HUES6 (cell line): Measurements from ENCODE around the gene ST8SIA2.
A peak's percentile ranks its signal among the peaks of the same experiment; 100 is the strongest.

ENCODE experiments used
- H3K27ac ChIP-seq: 2 replicates; pipeline ENCODE4 v1.7.0; 2013; ENCODE audit warnings: low read depth, mild to moderate bottlenecking, low read length, inconsistent platforms
- H3K27me3 ChIP-seq: 2 replicates; pipeline ENCODE4 v1.6.1; 2013; ENCODE audit warnings: low read length; ENCODE audit not compliant: control insufficient read depth, insufficient read depth
- H3K36me3 ChIP-seq: 2 replicates; pipeline ENCODE4 v1.6.1; 2013; ENCODE audit warnings: low read length; ENCODE audit not compliant: control insufficient read depth, insufficient read depth
- H3K4me1 ChIP-seq: 2 replicates; pipeline ENCODE4 v1.6.1; 2013; ENCODE audit warnings: low read length; ENCODE audit not compliant: control insufficient read depth, insufficient read depth
- H3K4me3 ChIP-seq: 2 replicates; pipeline ENCODE4 v1.5.1; 2013; ENCODE audit warnings: low read depth, low read length
- H3K9ac ChIP-seq: one replicate; pipeline ENCODE4 v1.6.1; 2013; ENCODE audit warnings: mild to moderate bottlenecking, low read length
- H3K9me3 ChIP-seq: 2 replicates; pipeline ENCODE4 v1.6.1; 2013; ENCODE audit warnings: low read depth, low read length; ENCODE audit not compliant: control insufficient read depth, insufficient read depth

Gene ST8SIA2

DNA sequence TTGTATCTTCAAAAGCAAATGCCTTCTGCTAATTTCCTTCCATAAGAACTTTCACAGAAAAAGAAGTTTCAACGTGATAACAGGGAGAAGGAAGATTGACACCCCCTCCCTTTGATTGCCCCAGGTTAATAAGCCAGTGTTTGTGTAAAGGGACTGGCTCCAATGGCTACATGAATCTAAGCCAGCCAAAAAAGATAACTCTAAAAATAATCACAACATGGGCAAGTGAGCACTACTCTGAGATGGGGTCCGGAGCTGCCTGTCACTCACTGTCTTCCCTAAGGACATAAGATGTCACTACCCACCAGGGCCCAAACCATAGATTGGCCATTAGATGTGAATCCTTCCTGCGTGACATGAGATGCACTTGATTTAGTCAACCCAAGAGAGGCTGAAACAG, 17.6 kb upstream of the ST8SIA2 start:
- Histone ChIP-seq H3K27me3 (no peaks in the 10 kb centered on the region; the same call in 1 of the 2 replicates), H3K9me3 (peaks cover 4% of the 10 kb centered on the region; the same call in 1 of the 2 replicates), H3K36me3 (no peaks in the 10 kb centered on the region), H3K4me3 (no peak overlapping the region), H3K9ac (no peak overlapping the region), H3K27ac (no peak overlapping the region), H3K4me1 (no peaks in the 10 kb centered on the region)

DNA sequence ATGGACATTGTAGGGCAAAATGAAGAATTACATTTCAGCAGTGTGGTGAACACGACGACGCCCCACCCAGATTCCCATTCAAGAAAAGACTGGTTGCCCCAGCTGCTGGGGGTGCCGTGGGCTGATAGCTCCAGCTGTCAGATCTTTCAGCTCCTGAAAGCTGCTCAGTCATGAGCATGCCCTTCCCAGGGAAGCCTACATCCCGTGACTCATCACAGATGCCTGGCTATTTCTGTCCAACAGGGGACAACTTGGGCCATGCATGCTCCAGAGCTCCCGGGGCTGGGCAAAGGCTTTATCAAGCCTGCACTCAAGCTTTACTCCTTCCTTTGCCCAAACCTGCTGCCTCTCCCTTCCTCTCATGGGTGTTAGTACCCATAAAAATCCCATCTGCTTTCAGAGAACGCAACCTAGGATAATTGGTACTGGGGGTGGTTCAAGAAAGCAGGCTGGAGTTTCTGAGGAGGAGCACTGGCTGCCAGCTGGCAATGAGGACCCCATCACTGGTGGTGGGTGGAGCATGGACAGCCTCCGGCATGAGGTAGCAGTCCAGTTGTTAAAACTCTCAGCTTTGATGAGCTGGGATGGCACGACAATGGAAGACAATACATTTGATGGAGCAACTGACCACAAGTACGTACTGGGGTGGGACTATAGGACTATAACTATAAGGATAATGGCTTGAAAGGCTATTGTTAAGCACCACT, 16.4 kb upstream of the ST8SIA2 start:
- Histone ChIP-seq H3K27ac (no peak overlapping the region), H3K36me3 (no peaks in the 10 kb centered on the region), H3K4me3 (no peak overlapping the region), H3K27me3 (no peaks in the 10 kb centered on the region; the same call in 1 of the 2 replicates), H3K9ac (no peak overlapping the region), H3K9me3 (peaks cover 4% of the 10 kb centered on the region; the same call in 1 of the 2 replicates), H3K4me1 (no peaks in the 10 kb centered on the region)

DNA sequence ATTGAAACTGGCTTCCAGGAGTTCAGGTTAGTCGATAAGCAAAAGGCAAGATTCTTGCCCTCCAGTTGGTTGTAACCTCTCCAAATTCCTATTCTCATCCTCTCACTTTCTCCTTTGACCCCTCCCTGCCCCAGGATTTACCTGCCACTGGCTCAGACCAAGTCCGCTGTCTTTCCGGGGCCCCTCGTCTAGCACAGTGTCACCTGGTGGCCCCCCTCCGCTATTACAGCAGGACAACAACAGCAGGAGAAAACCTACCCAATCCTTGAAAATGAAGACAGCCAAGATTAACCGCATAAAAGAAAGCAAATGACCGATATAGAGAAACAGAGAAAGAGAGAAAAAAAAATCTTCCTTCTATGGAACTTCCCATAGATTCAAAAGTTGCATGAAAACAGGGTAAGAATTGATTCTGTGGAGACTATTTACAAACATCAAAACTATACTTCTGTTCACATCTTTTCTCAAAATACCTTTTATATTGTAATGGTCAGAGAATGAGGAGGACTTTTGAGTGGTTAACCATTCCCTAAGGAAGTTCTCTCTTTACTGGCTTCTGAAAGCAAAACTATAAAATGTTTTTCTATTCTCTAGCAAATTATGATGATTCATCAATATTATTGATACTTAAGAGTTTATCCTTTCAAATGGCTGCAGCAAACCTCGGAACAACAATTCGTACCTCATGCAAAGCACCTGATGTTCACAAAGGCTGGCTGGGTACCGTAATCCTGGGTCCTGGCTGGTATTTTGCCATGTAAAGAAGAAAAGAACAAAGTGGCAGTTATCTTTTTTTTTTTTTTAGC, 10.0 kb upstream of the ST8SIA2 start:
- H3K9ac ChIP-seq = no peak overlapping the region
- no peaks in the 10 kb centered on the region for H3K27me3 ChIP-seq
- no peak overlapping the region for H3K4me3 ChIP-seq
- H3K36me3 ChIP-seq = no peaks in the 10 kb centered on the region
- no peak overlapping the region for H3K27ac ChIP-seq
- H3K9me3 ChIP-seq = peaks cover 4% of the 10 kb centered on the region; the same call in 1 of the 2 replicates
- H3K4me1 ChIP-seq = peaks cover 14% of the 10 kb centered on the region; the same call in 1 of the 2 replicates

DNA sequence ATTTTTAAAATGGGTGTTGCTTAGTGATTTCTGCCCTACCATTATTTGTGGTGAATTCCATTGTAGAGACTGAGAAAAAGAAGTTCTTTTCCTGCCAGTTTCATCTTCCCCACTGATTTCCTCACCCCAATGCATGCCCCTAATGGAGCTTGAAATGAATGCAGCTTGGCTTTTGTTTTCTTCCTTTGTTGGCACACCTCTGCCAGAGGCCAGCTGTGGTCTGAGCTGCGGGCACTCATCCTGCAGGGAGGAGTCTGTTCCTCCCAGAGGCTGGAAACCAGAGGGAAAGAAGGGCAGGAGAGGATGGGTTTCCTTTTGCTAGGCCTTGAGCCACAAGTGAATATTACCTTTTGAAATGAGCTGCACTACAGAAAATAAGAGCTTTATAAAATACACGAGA, 9.3 kb upstream of the ST8SIA2 start:
- Histone ChIP-seq H3K9ac (no peak overlapping the region), H3K36me3 (no peaks in the 10 kb centered on the region), H3K27me3 (no peaks in the 10 kb centered on the region), H3K9me3 (peaks cover under 1% of the 10 kb centered on the region; the same call in 1 of the 2 replicates), H3K4me1 (peaks cover 14% of the 10 kb centered on the region; the same call in 1 of the 2 replicates), H3K27ac (no peak overlapping the region), H3K4me3 (no peak overlapping the region)

DNA sequence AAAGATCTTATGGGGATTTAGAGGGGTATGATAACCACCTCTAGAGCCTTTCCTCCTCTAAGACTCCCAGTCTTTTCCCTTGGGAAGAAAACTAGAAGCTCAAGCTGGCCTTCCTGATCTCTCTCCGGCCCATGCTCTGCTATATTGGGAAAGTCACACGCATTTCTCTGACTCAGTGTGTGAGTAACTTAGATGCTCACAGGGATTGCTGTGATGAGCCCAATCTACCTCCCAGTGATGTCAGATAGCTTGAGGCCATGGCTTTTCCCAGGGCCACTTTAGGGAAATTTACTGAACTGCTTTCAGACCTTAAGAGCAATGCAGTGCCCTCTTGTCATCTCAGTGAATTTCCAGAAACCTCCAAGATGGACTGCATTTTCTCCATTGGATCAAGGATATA, 8.6 kb upstream of the ST8SIA2 start:
- H3K9me3 ChIP-seq = no peaks in the 10 kb centered on the region
- no peak overlapping the region for H3K27ac ChIP-seq
- no peaks in the 10 kb centered on the region for H3K27me3 ChIP-seq
- H3K36me3 ChIP-seq = no peaks in the 10 kb centered on the region
- no peak overlapping the region for H3K4me3 ChIP-seq
- H3K4me1 ChIP-seq = peaks cover 14% of the 10 kb centered on the region; the same call in 1 of the 2 replicates
- no peak overlapping the region for H3K9ac ChIP-seq

DNA sequence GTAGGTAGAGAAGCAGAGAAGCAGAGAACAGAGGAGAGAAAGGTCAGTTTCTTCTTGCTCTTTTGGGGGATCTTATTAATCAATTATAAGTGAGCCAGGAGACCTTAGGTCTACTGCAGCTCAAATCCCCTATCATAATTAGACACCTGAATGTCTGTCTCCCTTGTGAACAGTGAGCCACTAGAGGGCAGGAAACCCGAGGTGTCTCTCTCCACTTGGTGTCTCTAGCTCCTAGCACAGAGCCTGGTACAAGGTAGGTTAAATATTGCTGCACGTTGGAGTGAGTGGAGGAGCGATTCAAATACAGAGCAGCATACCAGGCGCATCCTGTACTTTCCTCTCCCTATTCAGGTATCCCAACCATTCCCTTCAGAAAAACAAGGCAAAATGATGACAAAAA, 2.0 kb upstream of the ST8SIA2 start:
- peaks cover 24% of the 10 kb centered on the region for H3K4me1 ChIP-seq
- H3K27ac ChIP-seq = no peak overlapping the region
- H3K4me3 ChIP-seq = peak overlapping the region; percentile 94; the same call in 1 of the 2 replicates
- no peak overlapping the region for H3K9ac ChIP-seq
- H3K27me3 ChIP-seq = peaks cover 45% of the 10 kb centered on the region
- H3K9me3 ChIP-seq = no peaks in the 10 kb centered on the region
- no peaks in the 10 kb centered on the region for H3K36me3 ChIP-seq

DNA sequence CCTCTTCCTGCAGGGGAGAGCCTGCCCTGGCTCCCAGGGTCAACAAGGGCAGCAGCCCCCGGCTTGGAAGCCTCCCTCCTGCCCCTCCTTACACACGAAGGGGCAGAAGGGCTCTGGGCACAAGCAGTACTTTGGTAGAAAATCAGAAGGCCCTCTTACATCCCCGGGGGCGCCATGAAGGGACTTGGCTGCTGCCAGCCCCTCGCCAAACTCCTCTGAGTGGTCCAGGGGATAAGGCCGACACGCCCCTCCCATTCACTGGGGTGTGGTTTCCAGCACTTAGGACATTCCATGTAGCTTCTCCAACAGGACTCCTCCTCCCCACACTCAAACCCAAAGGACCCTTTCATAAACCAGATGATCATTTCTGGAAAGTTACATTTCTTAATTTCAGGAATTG, 1.2 kb upstream of the ST8SIA2 start:
- Histone ChIP-seq H3K27me3 (peaks cover 45% of the 10 kb centered on the region), H3K36me3 (no peaks in the 10 kb centered on the region), H3K27ac (no peak overlapping the region)

DNA sequence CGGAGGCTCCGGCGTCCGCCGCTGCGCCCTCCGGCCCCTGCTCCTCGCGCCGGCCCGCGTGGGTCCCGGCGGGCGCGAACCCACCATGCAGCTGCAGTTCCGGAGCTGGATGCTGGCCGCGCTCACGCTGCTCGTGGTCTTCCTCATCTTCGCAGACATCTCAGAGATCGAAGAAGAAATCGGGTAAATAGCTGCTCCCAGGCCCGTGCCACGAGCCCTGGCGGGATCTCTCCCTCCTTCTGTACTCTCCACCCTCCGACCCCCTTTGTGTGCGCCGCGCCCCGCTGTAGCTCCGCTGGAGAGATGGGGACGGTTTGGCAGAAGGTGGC, 263 bp downstream of the ST8SIA2 start:
- H3K4me3 ChIP-seq = peak overlapping the region; percentile 94

More for the DNA sequence above, 1.2 kb upstream of the ST8SIA2 start:
- Histone ChIP-seq H3K4me1 (peaks cover 25% of the 10 kb centered on the region), H3K4me3 (peak overlapping the region; percentile 94), H3K9me3 (no peaks in the 10 kb centered on the region), H3K9ac (no peak overlapping the region)

DNA sequence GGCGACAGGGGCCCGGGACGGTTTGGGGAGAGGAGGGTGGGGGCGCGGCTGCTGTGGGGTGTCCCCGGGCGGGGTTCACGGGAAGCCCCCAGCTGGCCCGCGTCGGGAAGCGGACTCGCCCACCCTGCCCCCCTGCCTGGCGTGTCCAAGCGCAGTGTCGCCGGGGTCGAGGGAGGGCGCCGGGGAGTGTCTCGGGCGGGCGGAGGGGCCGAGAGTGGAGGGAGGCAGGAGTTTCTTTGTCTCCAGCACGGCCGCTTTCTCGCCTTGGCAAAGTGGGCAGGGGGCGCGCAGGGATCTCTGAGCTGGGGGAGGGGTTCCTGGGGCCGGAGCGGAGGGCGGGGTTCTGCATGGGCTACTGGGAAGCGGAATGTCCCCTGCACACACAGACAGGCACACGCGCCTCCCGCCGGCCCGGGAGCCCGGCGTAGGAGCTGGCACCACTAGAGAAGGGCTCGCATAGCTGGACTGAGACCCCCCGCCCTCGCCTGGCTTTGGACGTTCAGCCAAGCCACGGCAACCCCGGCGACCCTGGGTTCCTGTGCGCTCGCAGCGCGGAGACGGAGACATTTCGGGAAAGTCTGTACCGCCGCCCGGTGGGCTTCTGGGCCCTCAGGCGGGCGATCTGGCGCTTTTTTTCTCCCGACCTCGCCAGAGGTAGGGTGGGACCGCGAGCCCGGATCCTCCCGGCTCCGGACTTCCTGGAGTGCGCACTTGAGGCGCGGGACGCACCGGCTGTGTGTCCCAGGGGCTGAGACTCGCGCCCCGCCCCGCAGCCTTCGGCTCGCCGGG, 822 bp downstream of the ST8SIA2 start:
- Histone ChIP-seq H3K4me1 (peaks cover 25% of the 10 kb centered on the region), H3K27me3 (peaks cover 45% of the 10 kb centered on the region), H3K36me3 (no peaks in the 10 kb centered on the region), H3K4me3 (peak overlapping the region; percentile 94), H3K9me3 (no peaks in the 10 kb centered on the region), H3K9ac (peak overlapping the region; percentile 90), H3K27ac (peak overlapping the region; percentile 60; the same call in 1 of the 2 replicates)

More for the DNA sequence above, 263 bp downstream of the ST8SIA2 start:
- H3K4me1 ChIP-seq = peaks cover 25% of the 10 kb centered on the region
- H3K9ac ChIP-seq = peak overlapping the region; percentile 90
- no peaks in the 10 kb centered on the region for H3K9me3 ChIP-seq
- H3K27ac ChIP-seq = peak overlapping the region; percentile 50; the same call in 1 of the 2 replicates
- H3K27me3 ChIP-seq = peaks cover 45% of the 10 kb centered on the region
- no peaks in the 10 kb centered on the region for H3K36me3 ChIP-seq

DNA sequence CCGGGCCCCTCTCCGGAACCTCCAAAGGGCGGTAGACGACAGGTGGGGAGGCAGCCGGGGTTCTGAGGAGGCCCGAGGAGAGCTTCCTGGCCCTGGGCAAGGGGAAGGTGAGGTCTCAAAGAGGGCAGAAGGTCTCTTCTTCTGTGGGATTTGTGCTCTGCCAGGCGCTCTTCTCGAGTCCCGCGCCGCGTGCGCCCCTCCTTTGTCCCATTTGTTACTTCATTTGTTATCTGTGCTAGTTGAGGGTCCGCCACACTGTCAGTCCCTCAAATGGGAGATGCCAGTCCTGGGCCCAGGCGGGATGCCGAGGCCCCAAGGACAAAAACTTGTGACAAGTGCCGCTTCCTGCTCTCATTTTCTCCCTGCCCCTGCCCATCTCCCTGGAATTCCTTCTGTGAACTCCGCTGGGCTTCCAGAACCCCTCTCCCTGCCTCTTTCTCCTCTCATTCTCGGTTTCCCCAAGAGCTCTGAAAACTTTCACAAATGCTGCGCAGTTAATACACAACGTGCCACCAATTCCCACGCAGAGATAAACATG, 1.5 kb downstream of the ST8SIA2 start:
- H3K4me3 ChIP-seq = peak overlapping the region; percentile 94
- no peaks in the 10 kb centered on the region for H3K36me3 ChIP-seq
- no peaks in the 10 kb centered on the region for H3K9me3 ChIP-seq
- H3K9ac ChIP-seq = peak overlapping the region; percentile 90
- H3K4me1 ChIP-seq = peaks cover 25% of the 10 kb centered on the region
- H3K27me3 ChIP-seq = peaks cover 45% of the 10 kb centered on the region
- peak overlapping the region; percentile 60; the same call in 1 of the 2 replicates for H3K27ac ChIP-seq
